GM18867 (cell line): Measurements from ENCODE around the gene CYB5B.

ENCODE experiments used
- ATAC-seq: cut with Tn5 transposase; IDR thresholded peaks from one replicate; pipeline ENCODE4 v1.9.1; 2021; ENCODE audit warnings: mild to moderate bottlenecking, moderate library complexity; ENCODE audit not compliant: unreplicated experiment

Gene CYB5B

GRCh38 chr16:69424053-69424934 is at the start of gene CYB5B:
Gene CYB5B (plus strand): TSS chr16:69424619. CDS start chr16:69424684, 65 bp downstream.
- ATAC-seq = peak; percentile 93

- ATAC-seq = no peak
Observed at GRCh38 chr16:69376393-69377059, 47.9 kb upstream of the CYB5B start.

GRCh38 chr16:69378036-69378435 is 46.4 kb upstream of the CYB5B start:
- ATAC-seq = no peak

- ATAC-seq = no peak
Observed at GRCh38 chr16:69378760-69379159, 45.7 kb upstream of the CYB5B start.

- no peak for ATAC-seq
Observed at GRCh38 chr16:69381231-69381630, 43.2 kb upstream of the CYB5B start.

- no peak for ATAC-seq
Observed at GRCh38 chr16:69382421-69382820, 42.0 kb upstream of the CYB5B start.

GRCh38 chr16:69384974-69385373 is 39.4 kb upstream of the CYB5B start:
- no peak for ATAC-seq

- ATAC-seq = no peak
Observed at GRCh38 chr16:69386596-69386995, 37.8 kb upstream of the CYB5B start.

- no peak for ATAC-seq
Observed at GRCh38 chr16:69393898-69394849, 30.2 kb upstream of the CYB5B start.

- no peak for ATAC-seq
Observed at GRCh38 chr16:69395859-69396186, 28.6 kb upstream of the CYB5B start.

- ATAC-seq = peak; percentile 52
Observed at GRCh38 chr16:69396187-69397061, 28.0 kb upstream of the CYB5B start.

GRCh38 chr16:69397821-69398521 is 26.4 kb upstream of the CYB5B start:
- no peak for ATAC-seq

GRCh38 chr16:69399361-69399760 is 25.1 kb upstream of the CYB5B start:
- ATAC-seq = no peak

GRCh38 chr16:69402439-69402838 is 22.0 kb upstream of the CYB5B start:
- no peak for ATAC-seq

GRCh38 chr16:69404275-69404805 is 20.1 kb upstream of the CYB5B start:
- no peak for ATAC-seq

- ATAC-seq = no peak
Observed at GRCh38 chr16:69405326-69405725, 19.1 kb upstream of the CYB5B start.

- ATAC-seq = no peak
Observed at GRCh38 chr16:69405757-69406156, 18.7 kb upstream of the CYB5B start.

GRCh38 chr16:69406780-69407331 is 17.6 kb upstream of the CYB5B start:
- ATAC-seq = no peak

GRCh38 chr16:69407702-69408323 is 16.6 kb upstream of the CYB5B start:
- ATAC-seq = no peak
